Measurements from ENCODE around the gene PLPPR1.

- TF ChIP-seq CTCF (IDR thresholded peaks at IDR 0.05) (no peak), POLR2AphosphoS5 (IDR thresholded peaks at IDR 0.05; ENCODE audit: low read depth, low read length) (no peak), SIN3A (IDR thresholded peaks at IDR 0.05; ENCODE audit: borderline replicate concordance, insufficient read depth, low read depth, low read length) (no peak), TCF7L2 (IDR thresholded peaks at IDR 0.05; ENCODE audit: low read depth, low read length) (no peak)
- TF ChIP-seq, protein P1, sequence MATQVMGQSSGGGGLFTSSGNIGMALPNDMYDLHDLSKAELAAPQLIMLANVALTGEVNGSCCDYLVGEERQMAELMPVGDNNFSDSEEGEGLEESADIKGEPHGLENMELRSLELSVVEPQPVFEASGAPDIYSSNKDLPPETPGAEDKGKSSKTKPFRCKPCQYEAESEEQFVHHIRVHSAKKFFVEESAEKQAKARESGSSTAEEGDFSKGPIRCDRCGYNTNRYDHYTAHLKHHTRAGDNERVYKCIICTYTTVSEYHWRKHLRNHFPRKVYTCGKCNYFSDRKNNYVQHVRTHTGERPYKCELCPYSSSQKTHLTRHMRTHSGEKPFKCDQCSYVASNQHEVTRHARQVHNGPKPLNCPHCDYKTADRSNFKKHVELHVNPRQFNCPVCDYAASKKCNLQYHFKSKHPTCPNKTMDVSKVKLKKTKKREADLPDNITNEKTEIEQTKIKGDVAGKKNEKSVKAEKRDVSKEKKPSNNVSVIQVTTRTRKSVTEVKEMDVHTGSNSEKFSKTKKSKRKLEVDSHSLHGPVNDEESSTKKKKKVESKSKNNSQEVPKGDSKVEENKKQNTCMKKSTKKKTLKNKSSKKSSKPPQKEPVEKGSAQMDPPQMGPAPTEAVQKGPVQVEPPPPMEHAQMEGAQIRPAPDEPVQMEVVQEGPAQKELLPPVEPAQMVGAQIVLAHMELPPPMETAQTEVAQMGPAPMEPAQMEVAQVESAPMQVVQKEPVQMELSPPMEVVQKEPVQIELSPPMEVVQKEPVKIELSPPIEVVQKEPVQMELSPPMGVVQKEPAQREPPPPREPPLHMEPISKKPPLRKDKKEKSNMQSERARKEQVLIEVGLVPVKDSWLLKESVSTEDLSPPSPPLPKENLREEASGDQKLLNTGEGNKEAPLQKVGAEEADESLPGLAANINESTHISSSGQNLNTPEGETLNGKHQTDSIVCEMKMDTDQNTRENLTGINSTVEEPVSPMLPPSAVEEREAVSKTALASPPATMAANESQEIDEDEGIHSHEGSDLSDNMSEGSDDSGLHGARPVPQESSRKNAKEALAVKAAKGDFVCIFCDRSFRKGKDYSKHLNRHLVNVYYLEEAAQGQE (IDR thresholded peaks at IDR 0.05; ENCODE audit: insufficient read depth in 1 of 2, low read depth in 2 of 2, low read length in 1 of 2) = no peak
These were observed 340.8 kb downstream of the PLPPR1 start for GRCh38 chr9:101369286-101369685.

Measured in Panc1 (cell line).